GM19324 (cell line): Measurements from ENCODE around the gene MUCL3.
A peak's percentile ranks its signal among the peaks of the same experiment; 100 is the strongest.
"Not testable (repeated sequence)": the region's sequence is repeated elsewhere in the genome, so short reads cannot be mapped to it uniquely, and the experiment has no call there.

ENCODE experiments used
- ATAC-seq: cut with Tn5 transposase; IDR thresholded peaks from one replicate; pipeline ENCODE4 v1.9.1; 2021; ENCODE audit warnings: mild to moderate bottlenecking, moderate library complexity; ENCODE audit not compliant: unreplicated experiment, low FRiP score

The MUCL3 gene, protein sequence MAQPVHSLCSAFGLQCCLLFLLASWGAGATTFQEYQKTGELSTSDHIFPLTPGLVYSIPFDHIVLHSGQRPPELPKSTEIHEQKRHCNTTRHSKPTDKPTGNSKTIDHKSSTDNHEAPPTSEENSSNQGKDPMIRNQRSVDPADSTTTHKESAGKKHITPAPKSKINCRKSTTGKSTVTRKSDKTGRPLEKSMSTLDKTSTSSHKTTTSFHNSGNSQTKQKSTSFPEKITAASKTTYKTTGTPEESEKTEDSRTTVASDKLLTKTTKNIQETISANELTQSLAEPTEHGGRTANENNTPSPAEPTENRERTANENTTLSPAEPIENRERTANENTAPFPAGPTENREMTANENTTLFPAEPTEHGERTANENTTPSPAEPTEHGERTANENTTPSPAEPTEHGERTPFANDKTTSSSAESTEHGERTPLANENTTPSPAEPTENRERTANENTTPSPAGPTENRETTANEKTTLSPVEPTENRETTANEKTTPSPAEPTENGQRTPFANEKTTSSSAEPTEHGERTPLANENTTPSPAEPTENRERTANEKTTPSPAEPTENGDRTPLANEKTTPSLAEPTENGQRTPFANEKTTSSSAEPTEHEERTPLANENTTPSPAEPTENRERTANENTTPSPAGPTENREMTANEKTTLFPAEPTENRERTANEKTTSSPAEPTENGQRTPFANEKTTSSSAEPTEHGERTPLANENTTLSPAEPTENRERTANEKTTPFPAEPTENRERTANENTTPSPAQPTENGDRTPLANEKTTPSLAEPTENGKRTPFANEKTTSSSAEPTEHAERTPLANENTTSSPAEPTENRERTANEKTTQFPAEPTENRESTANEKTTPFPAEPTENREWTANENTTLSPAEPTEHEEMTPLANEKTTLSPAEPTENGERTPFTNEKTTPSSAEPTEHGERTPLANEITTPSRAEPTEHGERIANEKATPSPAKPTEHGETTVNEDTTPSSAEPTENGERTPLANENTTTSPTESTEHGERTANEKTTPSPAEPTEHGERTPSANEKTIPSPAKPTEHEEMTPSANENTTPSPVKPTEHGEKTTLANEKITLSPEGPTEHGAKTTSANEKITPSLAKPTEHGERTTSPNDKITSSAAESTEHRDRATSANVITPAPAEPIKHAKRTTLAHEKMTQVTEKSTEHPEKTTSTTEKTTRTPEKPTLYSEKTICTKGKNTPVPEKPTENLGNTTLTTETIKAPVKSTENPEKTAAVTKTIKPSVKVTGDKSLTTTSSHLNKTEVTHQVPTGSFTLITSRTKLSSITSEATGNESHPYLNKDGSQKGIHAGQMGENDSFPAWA (N-terminal part only)

DNA sequence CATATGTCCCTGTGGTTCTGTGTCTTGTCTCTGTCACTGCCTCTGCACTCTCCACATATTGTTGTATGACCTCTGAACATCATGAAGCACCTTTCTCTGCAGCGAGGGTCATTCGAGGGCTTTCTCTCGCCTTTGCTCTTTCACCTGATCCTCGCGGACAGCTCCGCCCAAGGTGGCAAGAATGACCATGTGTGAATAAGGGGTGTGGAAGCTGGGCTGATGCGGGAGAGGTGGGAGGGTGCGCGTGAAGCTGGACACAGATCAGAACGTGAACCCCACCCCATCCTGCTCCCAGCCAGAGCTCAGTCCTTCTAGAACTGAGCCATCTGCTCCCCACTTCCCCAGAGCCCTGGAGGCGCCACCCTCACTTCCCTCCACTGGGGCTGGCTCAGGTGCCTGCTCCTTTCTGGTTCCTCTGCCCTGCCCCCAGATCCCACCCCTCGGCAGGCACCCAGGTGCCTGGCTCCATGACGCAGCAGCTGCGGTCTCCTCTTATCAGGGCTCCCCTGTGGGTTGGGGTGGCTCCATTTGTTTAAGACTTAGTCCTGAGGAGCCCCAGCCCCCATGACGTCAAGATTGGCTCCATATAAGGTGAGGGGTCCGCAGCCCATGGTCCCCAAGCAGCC, at the start of gene MUCL3:
TSS of gene MUCL3 (plus strand) at position 613 of the 626 bp plus-strand sequence. CDS start 27 bp downstream, outside the sequence.
- ATAC-seq: no peak

DNA sequence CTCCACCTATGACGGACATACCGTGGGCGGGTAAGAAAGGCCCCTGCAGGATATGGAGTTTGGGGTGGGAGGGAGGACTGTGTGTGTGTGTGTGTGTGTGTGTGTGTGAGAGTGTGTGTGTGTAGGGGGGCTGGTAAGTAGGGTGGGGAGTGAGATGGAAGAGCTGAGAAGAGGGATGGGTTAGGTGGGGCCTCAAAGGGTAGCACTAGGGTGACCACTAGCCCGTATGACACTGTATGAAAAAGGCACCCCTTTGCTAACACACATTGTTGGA, 49.4 kb upstream of the MUCL3 start:
- ATAC-seq: no peak

DNA sequence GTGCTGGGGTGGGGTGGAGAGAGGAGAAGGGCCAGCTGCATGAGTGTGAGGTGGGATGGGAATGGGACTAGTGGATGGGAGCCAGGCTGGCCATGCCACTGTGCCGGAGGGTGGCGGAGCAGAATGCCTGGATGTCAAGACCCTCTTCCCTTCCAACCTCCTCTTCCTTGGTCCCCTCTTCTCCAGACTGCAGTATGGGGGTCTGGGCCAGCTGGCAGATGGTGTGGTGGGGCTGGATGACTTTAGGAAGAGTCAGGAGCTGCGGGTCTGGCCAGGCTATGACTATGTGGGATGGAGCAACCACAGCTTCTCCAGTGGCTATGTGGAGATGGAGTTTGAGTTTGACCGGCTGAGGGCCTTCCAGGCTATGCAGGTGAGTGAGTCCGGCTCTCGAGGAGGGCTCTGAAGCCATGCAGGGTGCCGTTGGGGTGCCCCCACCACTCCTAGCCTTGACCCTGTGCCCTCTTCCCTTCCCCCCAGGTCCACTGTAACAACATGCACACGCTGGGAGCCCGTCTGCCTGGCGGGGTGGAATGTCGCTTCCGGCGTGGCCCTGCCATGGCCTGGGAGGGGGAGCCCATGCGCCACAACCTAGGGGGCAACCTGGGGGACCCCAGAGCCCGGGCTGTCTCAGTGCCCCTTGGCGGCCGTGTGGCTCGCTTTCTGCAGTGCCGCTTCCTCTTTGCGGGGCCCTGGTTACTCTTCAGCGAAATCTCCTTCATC, 48.8 kb upstream of the MUCL3 start:
- ATAC-seq: no peak

GRCh38 chr6:30893001-30893591, 47.7 kb upstream of the MUCL3 start:
- no peak for ATAC-seq

- ATAC-seq: no peak
Measured at GRCh38 chr6:30893666-30894065, 47.1 kb upstream of the MUCL3 start.

- ATAC-seq: no peak
Measured at GRCh38 chr6:30894381-30894780, 46.4 kb upstream of the MUCL3 start.

DNA sequence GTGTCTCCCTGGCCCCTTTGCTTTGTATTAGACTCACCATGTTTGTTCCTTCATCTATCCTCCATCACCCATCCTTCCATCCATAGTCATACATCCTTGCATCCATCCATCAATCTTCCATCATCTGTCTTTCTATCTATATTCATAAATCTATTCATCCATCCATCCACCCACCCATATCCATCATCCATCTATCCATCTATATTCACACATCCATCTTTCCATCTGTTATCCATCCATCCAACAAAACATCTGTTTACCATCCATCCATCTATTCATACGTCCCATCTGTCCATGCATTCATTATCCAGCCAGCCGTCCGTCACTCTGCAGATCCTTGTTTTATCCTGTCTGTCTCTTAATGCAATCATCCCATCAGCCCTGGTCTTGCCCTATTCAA, 45.8 kb upstream of the MUCL3 start:
- ATAC-seq: no peak

DNA sequence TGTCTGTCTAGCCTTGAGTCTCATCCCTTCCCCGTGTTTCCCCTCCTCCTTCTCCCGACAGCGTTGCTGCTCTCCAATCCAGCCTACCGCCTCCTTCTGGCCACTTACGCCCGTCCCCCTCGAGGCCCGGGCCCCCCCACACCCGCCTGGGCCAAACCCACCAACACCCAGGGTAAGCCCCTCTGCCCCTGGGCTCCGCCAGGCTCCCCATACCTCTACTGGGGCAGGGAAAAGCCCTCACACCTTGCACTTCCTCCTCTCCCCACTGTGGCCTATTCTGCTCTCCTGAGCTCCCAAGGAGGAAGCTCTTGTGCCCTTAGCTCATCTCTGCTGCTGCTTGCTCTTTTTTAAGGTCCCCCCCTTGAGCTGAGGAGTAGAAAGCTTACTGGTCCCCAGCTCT, 45.4 kb upstream of the MUCL3 start:
- ATAC-seq: no peak

DNA sequence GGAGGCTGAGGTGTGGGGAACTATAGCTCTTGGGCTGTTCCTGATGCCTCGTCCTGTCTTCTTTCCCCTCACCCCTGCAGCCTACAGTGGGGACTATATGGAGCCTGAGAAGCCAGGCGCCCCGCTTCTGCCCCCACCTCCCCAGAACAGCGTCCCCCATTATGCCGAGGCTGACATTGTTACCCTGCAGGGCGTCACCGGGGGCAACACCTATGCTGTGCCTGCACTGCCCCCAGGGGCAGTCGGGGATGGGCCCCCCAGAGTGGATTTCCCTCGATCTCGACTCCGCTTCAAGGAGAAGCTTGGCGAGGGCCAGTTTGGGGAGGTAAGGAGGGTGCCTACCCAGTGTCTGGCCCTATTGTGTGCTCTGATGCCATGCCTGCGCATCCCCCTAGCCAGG, 44.2 kb upstream of the MUCL3 start:
- ATAC-seq: no peak

DNA sequence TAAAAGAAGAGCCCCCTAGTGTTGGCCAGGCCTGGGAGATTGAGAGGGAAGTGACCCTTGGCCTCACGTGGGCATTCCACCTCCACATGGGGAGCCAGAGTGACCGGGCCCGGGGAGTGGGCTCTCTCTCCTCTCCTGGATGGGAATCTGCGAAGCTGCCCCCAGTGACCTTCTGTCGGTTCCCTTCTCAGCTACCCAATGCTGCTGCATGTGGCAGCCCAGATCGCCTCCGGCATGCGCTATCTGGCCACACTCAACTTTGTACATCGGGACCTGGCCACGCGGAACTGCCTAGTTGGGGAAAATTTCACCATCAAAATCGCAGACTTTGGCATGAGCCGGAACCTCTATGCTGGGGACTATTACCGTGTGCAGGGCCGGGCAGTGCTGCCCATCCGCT, 42.9 kb upstream of the MUCL3 start:
- ATAC-seq: no peak

DNA sequence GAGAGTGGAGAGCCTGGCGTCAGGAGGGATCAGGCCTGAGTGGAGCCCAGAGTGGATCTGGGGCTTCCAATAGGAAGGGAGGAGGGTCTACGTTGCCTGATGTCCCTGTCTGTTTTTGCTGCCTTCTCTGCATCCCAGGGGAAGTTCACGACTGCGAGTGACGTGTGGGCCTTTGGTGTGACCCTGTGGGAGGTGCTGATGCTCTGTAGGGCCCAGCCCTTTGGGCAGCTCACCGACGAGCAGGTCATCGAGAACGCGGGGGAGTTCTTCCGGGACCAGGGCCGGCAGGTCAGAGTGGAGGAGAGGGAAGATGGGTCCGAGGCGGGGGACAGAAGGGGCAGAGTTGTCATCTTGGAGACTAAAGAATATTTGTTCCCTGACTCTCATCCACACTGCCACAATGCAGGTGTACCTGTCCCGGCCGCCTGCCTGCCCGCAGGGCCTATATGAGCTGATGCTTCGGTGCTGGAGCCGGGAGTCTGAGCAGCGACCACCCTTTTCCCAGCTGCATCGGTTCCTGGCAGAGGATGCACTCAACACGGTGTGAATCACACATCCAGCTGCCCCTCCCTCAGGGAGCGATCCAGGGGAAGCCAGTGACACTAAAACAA, 41.9 kb upstream of the MUCL3 start:
- ATAC-seq: no peak

GRCh38 chr6:30900863-30901417, 39.8 kb upstream of the MUCL3 start:
- no peak for ATAC-seq

DNA sequence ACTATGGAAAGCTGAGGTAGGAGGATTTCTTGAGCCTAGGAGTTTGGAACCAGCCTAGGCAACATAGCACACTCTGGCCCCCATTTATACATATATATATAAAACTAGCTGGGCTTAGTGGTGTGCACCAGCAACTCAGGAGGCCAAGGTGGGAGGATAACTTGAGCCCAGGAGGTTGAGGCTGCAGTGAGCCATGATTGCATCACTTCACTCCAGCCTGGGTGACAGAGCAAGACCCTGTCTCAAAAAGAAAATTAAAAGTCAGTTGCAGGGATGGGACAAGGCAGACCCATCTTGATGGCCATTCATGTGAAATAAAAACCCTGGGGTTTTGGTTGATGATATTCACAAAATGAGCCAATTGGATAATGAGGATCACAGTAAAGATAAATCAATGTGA, 39.3 kb upstream of the MUCL3 start:
- ATAC-seq: no peak

- not testable (repeated sequence) for ATAC-seq
Measured at GRCh38 chr6:30902196-30902595, 38.6 kb upstream of the MUCL3 start.

DNA sequence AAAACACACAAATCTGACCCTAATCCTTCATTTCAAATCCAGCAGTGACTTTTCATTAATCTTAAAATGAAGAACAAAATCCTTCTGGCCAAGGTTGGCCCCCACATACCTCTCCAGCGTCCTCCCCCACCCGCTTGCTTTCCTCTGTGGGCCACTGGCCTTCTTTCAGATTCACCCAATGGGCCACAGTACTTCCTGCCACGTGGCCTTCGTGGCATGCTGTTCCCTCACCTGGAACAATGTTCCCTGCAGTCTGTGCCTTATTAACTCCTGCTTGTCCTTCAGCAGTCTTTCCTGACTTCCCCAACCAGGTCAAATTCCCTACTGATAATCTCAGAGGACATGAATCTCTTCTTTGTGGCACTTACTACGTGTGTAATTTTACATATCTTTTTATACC, 38.1 kb upstream of the MUCL3 start:
- ATAC-seq: no peak

DNA sequence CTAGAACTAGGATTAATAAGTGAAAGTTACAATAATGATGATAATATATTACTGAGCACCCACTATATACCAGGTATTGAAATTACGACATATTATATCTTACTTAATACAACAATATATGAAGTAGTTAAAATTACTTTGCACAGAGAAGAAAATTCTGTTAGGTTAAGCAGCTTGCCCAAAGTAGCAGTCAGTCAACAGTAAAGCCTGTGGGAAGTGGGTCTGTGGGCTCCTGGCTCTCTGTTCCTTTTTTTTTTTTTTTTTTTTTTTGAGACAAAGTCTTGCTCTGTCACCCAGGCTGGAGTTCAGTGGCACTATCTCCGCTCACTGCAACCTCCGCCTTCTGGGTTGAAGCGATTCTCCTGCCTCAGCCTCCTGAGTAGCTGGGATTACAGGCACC, 37.5 kb upstream of the MUCL3 start:
- ATAC-seq: no peak

GRCh38 chr6:30907290-30907757, 33.4 kb upstream of the MUCL3 start:
- not testable (repeated sequence) for ATAC-seq

- peak; percentile 88 for ATAC-seq
Measured at GRCh38 chr6:30907758-30908591, 32.8 kb upstream of the MUCL3 start, which contains the start of gene GTF2H4. Gene GTF2H4 (plus strand): TSS chr6:30908207.
